SK-N-SH treated with all-trans-retinoic acid at 6 μM for 48 hours (cell line): Measurements from ENCODE around the gene KIAA1217.

Experiments used
- ATAC-seq: fragments of 200-7000 bp; cut with Tn5 transposase; 3 replicates; pipeline ENCODE4 v1.9.1; 2020; ENCODE audit warnings: mild to moderate bottlenecking, moderate library complexity
- ARNTL ChIP-seq: fragments of 450-650 bp; formaldehyde crosslinking; IDR thresholded peaks from 2 replicates; pipeline ENCODE4 v1.5.0; 2020; ENCODE audit warnings: low read depth, mild to moderate bottlenecking, moderate library complexity, borderline replicate concordance
- BACH2 ChIP-seq: fragments of 250-450 bp; sonication (Bioruptor Pico); IDR thresholded peaks from 2 replicates; pipeline ENCODE4 v1.9.0; 2021; ENCODE audit warnings: mild to moderate bottlenecking, borderline replicate concordance
- CSDC2 ChIP-seq: fragments of 250-450 bp; sonication (Bioruptor Pico); IDR thresholded peaks from 2 replicates; pipeline ENCODE4 v1.5.0; 2020; ENCODE audit warnings: mild to moderate bottlenecking, moderate library complexity
- GLIS3 ChIP-seq: fragments of 250-450 bp; sonication (Bioruptor Pico); IDR thresholded peaks from 2 replicates; pipeline ENCODE4 v1.5.0; 2020; ENCODE audit warnings: mild to moderate bottlenecking, moderate library complexity
- ISL1 ChIP-seq: fragments of 250-450 bp; sonication (Bioruptor Pico); IDR thresholded peaks from 2 replicates; pipeline ENCODE4 v2.1.2; 2022; ENCODE audit warnings: mild to moderate bottlenecking, moderate library complexity
- OSR1 ChIP-seq: fragments of 250-450 bp; sonication (Bioruptor Pico); IDR thresholded peaks from 2 replicates; pipeline ENCODE4 v1.8.0; 2022; ENCODE audit warnings: moderate library complexity, mild to moderate bottlenecking, inconsistent platforms
- PPARA ChIP-seq: fragments of 250-450 bp; sonication (Bioruptor Pico); IDR thresholded peaks from 2 replicates; pipeline ENCODE4 v1.5.0; 2020; ENCODE audit warnings: mild to moderate bottlenecking, borderline replicate concordance
- RARB ChIP-seq: fragments of 250-450 bp; sonication (Bioruptor Pico); IDR thresholded peaks from 2 replicates; pipeline ENCODE4 v1.8.0; 2021; ENCODE audit warnings: mild to moderate bottlenecking, moderate library complexity
- TOX ChIP-seq: fragments of 250-450 bp; sonication (Bioruptor Pico); IDR thresholded peaks from 2 replicates; pipeline ENCODE4 v1.8.0; 2021; ENCODE audit warnings: mild to moderate bottlenecking, moderate library complexity, borderline replicate concordance
- ZC3H10 ChIP-seq: fragments of 250-450 bp; sonication (Bioruptor Pico); IDR thresholded peaks from 2 replicates; pipeline ENCODE4 v1.5.1; 2021; ENCODE audit warnings: mild to moderate bottlenecking, moderate library complexity
- ZFP3 ChIP-seq: fragments of 250-450 bp; sonication (Bioruptor Pico); IDR thresholded peaks from 2 replicates; pipeline ENCODE4 v1.5.0; 2020; ENCODE audit warnings: mild to moderate bottlenecking, moderate library complexity
- ZFP30 ChIP-seq: fragments of 450-650 bp; formaldehyde crosslinking; IDR thresholded peaks from 2 replicates; pipeline ENCODE4 v1.5.0; 2022; ENCODE audit warnings: mild to moderate bottlenecking, moderate library complexity
- ZNF565 ChIP-seq: fragments of 450-650 bp; formaldehyde crosslinking; conservative IDR thresholded peaks from 2 replicates; pipeline ENCODE4 v1.5.0; 2020; ENCODE audit warnings: low read depth, mild to moderate bottlenecking, moderate library complexity
- TF ChIP-seq, protein P1 (sequence below): fragments of 250-450 bp; sonication (Bioruptor Pico); IDR thresholded peaks from 2 replicates; pipeline ENCODE4 v1.5.1; 2020; ENCODE audit warnings: low read depth, mild to moderate bottlenecking, moderate library complexity
- TF ChIP-seq, protein P2 (sequence below): fragments of 250-450 bp; sonication (Bioruptor Pico); IDR thresholded peaks from 2 replicates; pipeline ENCODE4 v1.5.1; 2021; ENCODE audit warnings: mild to moderate bottlenecking, moderate library complexity
- TF ChIP-seq, protein P3 (sequence below): fragments of 250-450 bp; sonication (Bioruptor Pico); IDR thresholded peaks from 2 replicates; pipeline ENCODE4 v1.8.0; 2021; ENCODE audit warnings: low read depth, mild to moderate bottlenecking, moderate library complexity, borderline replicate concordance
- TF ChIP-seq, protein P4 (sequence below): fragments of 250-450 bp; sonication (Bioruptor Pico); IDR thresholded peaks from 2 replicates; pipeline ENCODE4 v1.5.0; 2020; ENCODE audit warnings: mild to moderate bottlenecking, moderate library complexity

Gene KIAA1217

DNA sequence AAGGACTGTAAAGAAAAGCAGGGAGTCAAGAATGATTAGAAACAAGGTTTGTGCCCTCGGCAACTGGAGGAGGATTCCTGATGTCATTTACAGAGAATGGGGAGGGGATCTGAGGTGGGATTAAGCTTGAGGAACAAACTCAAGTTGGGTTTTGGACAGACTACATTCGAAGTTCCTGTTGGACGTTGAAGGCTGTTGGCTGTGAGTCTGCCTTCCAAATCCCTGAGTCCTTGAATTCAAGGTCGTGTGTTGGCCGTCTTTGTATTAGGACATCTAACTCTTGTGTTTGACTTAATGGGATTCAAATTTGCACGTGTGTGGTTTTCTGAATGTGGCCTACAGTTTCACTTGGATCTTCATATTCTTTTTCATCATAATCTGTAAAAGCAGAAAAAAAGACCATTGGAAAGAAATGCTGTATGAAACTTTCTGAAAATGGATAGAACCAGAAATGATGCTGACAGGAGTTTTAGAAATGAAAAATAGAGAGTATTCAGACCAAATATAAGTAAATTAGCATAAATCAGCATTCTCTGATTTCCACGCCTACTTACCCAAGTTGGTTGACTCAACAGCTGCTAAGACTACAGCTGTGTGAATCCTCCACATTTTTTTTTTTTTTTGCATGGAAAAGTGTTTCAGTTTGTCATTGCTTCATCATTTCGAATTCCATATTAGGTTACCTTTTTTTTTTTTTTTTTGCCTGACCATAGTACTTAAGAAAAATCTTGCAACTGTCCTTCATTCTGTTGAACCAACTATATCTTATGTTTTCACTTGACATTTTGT, 94.8 kb downstream of the KIAA1217 start:
- no peak for TF ChIP-seq ZNF565
- no peak for TF ChIP-seq ARNTL (CRISPR knock-in tag)
- no peak for TF ChIP-seq CSDC2 (CRISPR knock-in tag)
- TF ChIP-seq PPARA, result no peak
- TF ChIP-seq ZFP3 (CRISPR knock-in tag), result no peak
- TF ChIP-seq TOX, result no peak
- no peak for TF ChIP-seq BACH2
- TF ChIP-seq, all 23 proteins: peak for 0
- no peak for ATAC-seq

DNA sequence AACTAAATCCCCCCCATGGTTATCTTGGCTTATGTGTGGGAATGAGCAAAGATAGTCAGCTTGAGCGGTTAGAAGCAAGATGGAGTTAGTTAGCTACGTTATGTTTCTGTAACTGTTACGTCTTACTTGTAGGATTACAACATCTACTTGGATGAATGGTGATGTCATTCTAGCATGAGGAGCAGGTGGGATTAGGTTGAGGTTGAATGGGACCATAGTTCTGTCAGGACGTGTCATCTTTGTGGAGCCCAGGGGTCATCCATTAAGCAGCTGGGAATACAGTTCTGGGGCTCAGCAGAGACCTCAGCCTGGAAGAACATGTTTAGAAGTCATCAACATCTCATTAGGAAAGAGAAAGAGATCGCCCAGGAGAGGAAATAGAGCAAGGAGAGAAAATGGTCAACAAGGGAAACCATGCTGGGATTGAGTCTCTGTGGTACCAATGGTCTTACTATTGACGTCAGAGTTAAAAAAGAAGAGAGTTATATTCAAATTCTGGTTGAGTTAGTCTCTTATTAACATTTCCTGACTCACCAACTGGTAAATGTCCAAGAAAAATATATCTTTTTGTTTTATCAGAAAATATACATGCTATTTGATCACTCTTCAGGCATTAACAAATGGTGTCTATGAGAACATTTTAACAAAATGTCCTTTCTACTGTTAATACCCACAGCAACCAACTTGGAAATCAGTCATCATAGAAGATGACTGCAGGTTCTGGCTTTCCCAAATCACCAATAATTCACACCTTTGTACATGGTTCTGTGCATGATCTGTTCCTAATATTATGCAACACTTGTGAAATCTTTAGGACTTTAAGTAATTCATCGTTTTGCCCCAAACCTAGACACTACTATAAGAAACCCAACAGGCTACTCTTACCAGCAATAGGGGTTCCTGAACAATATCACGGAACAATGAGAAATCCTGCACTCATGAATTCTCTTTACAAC, 96.9 kb downstream of the KIAA1217 start:
- TF ChIP-seq, protein P1, sequence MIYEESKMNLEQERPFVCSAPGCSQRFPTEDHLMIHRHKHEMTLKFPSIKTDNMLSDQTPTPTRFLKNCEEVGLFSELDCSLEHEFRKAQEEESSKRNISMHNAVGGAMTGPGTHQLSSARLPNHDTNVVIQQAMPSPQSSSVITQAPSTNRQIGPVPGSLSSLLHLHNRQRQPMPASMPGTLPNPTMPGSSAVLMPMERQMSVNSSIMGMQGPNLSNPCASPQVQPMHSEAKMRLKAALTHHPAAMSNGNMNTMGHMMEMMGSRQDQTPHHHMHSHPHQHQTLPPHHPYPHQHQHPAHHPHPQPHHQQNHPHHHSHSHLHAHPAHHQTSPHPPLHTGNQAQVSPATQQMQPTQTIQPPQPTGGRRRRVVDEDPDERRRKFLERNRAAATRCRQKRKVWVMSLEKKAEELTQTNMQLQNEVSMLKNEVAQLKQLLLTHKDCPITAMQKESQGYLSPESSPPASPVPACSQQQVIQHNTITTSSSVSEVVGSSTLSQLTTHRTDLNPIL, result no peak
- no peak for TF ChIP-seq ISL1
- TF ChIP-seq GLIS3, result no peak
- TF ChIP-seq, protein P2, sequence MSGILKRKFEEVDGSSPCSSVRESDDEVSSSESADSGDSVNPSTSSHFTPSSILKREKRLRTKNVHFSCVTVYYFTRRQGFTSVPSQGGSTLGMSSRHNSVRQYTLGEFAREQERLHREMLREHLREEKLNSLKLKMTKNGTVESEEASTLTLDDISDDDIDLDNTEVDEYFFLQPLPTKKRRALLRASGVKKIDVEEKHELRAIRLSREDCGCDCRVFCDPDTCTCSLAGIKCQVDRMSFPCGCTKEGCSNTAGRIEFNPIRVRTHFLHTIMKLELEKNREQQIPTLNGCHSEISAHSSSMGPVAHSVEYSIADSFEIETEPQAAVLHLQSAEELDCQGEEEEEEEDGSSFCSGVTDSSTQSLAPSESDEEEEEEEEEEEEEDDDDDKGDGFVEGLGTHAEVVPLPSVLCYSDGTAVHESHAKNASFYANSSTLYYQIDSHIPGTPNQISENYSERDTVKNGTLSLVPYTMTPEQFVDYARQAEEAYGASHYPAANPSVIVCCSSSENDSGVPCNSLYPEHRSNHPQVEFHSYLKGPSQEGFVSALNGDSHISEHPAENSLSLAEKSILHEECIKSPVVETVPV (CRISPR knock-in tag), result no peak
- TF ChIP-seq, protein P3, sequence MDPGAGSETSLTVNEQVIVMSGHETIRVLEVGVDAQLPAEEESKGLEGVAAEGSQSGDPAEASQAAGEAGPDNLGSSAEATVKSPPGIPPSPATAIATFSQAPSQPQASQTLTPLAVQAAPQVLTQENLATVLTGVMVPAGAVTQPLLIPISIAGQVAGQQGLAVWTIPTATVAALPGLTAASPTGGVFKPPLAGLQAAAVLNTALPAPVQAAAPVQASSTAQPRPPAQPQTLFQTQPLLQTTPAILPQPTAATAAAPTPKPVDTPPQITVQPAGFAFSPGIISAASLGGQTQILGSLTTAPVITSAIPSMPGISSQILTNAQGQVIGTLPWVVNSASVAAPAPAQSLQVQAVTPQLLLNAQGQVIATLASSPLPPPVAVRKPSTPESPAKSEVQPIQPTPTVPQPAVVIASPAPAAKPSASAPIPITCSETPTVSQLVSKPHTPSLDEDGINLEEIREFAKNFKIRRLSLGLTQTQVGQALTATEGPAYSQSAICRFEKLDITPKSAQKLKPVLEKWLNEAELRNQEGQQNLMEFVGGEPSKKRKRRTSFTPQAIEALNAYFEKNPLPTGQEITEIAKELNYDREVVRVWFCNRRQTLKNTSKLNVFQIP, result no peak
- no peak for TF ChIP-seq BACH2
- no peak for ATAC-seq

DNA sequence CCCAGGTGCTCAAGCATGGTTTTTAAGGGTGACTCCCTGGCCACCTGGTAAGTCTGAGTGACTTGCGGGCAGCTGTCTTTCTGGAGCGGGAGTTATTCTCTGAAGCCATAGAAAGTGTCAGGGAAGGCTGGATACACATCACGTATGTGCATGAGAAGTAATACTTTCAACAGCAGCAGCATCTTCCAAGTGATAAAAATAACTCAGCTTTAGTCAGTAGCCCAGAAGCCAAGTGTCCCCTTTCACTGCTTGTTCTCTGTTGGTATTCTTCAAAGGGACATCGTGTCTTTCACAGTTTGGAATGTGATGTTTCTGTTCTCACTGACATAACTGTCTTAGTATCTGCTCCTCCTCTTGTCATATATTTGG, 97.6 kb downstream of the KIAA1217 start:
- no peak for TF ChIP-seq RARB (CRISPR knock-in tag)
- TF ChIP-seq, protein P1, result no peak
- TF ChIP-seq BACH2, result no peak
- TF ChIP-seq PPARA, result no peak
- TF ChIP-seq, protein P3, result no peak
- no peak for TF ChIP-seq ZC3H10 (CRISPR knock-in tag)
- TF ChIP-seq, protein P4, sequence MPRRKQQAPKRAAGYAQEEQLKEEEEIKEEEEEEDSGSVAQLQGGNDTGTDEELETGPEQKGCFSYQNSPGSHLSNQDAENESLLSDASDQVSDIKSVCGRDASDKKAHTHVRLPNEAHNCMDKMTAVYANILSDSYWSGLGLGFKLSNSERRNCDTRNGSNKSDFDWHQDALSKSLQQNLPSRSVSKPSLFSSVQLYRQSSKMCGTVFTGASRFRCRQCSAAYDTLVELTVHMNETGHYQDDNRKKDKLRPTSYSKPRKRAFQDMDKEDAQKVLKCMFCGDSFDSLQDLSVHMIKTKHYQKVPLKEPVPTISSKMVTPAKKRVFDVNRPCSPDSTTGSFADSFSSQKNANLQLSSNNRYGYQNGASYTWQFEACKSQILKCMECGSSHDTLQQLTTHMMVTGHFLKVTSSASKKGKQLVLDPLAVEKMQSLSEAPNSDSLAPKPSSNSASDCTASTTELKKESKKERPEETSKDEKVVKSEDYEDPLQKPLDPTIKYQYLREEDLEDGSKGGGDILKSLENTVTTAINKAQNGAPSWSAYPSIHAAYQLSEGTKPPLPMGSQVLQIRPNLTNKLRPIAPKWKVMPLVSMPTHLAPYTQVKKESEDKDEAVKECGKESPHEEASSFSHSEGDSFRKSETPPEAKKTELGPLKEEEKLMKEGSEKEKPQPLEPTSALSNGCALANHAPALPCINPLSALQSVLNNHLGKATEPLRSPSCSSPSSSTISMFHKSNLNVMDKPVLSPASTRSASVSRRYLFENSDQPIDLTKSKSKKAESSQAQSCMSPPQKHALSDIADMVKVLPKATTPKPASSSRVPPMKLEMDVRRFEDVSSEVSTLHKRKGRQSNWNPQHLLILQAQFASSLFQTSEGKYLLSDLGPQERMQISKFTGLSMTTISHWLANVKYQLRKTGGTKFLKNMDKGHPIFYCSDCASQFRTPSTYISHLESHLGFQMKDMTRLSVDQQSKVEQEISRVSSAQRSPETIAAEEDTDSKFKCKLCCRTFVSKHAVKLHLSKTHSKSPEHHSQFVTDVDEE (CRISPR knock-in tag), result no peak
- no peak for TF ChIP-seq GLIS3
- no peak for TF ChIP-seq ZFP30 (CRISPR knock-in tag)
- no peak for TF ChIP-seq OSR1
- TF ChIP-seq ZNF565, result no peak
- ATAC-seq, result no peak; the same call in 2 of the 3 replicates
